ENCODE data around the gene PRH2.

DNA sequence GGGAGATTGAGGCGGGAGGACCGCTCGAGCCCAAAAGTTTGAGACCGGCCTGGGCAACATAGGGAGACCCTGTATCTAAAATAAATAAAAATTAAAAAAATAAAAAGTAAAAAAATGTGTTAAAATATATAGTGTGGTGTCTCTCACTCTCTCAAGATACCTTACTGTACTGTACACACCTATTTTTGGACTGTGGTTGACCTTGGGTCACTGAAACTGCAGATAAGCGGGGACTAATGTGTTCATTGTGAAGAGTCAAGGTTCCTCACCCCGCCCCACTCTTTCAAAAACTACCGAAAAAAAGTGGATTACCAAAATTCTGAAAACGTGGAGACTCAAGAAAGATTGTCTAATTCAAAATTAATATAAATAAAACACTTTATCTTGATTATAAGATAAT is 18.7 kb upstream of the PRH2 start:
- TF ChIP-seq POLR2A (IDR thresholded peaks at IDR 0.05) (no peak), POLR2AphosphoS5 (IDR thresholded peaks at IDR 0.05) (no peak)
- TF ChIP-seq, protein P1, sequence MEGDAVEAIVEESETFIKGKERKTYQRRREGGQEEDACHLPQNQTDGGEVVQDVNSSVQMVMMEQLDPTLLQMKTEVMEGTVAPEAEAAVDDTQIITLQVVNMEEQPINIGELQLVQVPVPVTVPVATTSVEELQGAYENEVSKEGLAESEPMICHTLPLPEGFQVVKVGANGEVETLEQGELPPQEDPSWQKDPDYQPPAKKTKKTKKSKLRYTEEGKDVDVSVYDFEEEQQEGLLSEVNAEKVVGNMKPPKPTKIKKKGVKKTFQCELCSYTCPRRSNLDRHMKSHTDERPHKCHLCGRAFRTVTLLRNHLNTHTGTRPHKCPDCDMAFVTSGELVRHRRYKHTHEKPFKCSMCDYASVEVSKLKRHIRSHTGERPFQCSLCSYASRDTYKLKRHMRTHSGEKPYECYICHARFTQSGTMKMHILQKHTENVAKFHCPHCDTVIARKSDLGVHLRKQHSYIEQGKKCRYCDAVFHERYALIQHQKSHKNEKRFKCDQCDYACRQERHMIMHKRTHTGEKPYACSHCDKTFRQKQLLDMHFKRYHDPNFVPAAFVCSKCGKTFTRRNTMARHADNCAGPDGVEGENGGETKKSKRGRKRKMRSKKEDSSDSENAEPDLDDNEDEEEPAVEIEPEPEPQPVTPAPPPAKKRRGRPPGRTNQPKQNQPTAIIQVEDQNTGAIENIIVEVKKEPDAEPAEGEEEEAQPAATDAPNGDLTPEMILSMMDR (IDR thresholded peaks at IDR 0.05) = no peak

Data from stomach (tissue), 4 donors.